ENCODE data around the gene TRPM6.

Gene TRPM6

GRCh38 chr9:74771262-74771585 lies 116.5 kb downstream of the TRPM6 start:
- POLR2A ChIA-PET: no interaction called here
- CTCF ChIA-PET: interaction anchor here (1.4 to 13.9 kb wide), 6 partner anchors 9 to 310 kb away, joined by 3 to 387 read pairs (median 66); partner anchors contain the start of gene C9orf40
- no peak for TF ChIP-seq CTCF (IDR thresholded peaks at IDR 0.05; ENCODE audit: insufficient read depth, low read length, missing control alignments)
- DNase-seq (ENCODE audit: low read depth, low spot score): no peak
- H3K4me3 ChIP-seq (ENCODE audit: low read depth, low read length): no peak overlapping the region

GRCh38 chr9:74770508-74771261 lies 117.0 kb downstream of the TRPM6 start:
- ChIA-PET POLR2A (no interaction called here), CTCF (interaction anchor here (1.2 to 13.9 kb wide), 9 partner anchors 7 to 317 kb away, joined by 3 to 387 read pairs (median 3); partner anchors contain the start of gene NMRK1)
- DNase-seq (ENCODE audit: low read depth, low spot score): no peak
- peak; percentile 63 for TF ChIP-seq CTCF (IDR thresholded peaks at IDR 0.05; ENCODE audit: insufficient read depth, low read length, missing control alignments)
- H3K4me3 ChIP-seq (ENCODE audit: low read depth, low read length): no peak overlapping the region

- ChIA-PET POLR2A (no interaction called here), CTCF (no interaction called here)
- no peak overlapping the region for H3K4me3 ChIP-seq (ENCODE audit: low read depth, low read length)
- TF ChIP-seq CTCF (IDR thresholded peaks at IDR 0.05; ENCODE audit: insufficient read depth, low read length, missing control alignments): no peak
- DNase-seq (ENCODE audit: low read depth, low spot score): no peak
Measured at GRCh38 chr9:74765481-74765971, 122.2 kb downstream of the TRPM6 start.

- DNase-seq (ENCODE audit: low read depth, low spot score): no peak
- ChIA-PET CTCF (interaction anchor here (1.0 kb wide), 2 partner anchors 10 to 15 kb away, joined by 3 to 5 read pairs; no protein-coding TSS in a partner anchor), POLR2A (no interaction called here)
- no peak overlapping the region for H3K4me3 ChIP-seq (ENCODE audit: low read depth, low read length)
- no peak for TF ChIP-seq CTCF (IDR thresholded peaks at IDR 0.05; ENCODE audit: insufficient read depth, low read length, missing control alignments)
Measured at GRCh38 chr9:74762950-74763349, 124.8 kb downstream of the TRPM6 start.

GRCh38 chr9:74760031-74760700 lies 127.6 kb downstream of the TRPM6 start:
- CTCF ChIA-PET: interaction anchor here (1.5 to 5.0 kb wide), 3 partner anchors 13 to 16 kb away, joined by 4 to 24 read pairs (median 11); no protein-coding TSS in a partner anchor
- no peak overlapping the region for H3K4me3 ChIP-seq (ENCODE audit: low read depth, low read length)
- POLR2A ChIA-PET: no interaction called here
- no peak for TF ChIP-seq CTCF (IDR thresholded peaks at IDR 0.05; ENCODE audit: insufficient read depth, low read length, missing control alignments)
- DNase-seq (ENCODE audit: low read depth, low spot score): peak; percentile 90

GRCh38 chr9:74755999-74756398 lies 131.7 kb downstream of the TRPM6 start:
- no peak for TF ChIP-seq CTCF (IDR thresholded peaks at IDR 0.05; ENCODE audit: insufficient read depth, low read length, missing control alignments)
- H3K4me3 ChIP-seq (ENCODE audit: low read depth, low read length): no peak overlapping the region
- POLR2A ChIA-PET: no interaction called here
- CTCF ChIA-PET: interaction anchor here (5.0 kb wide), 1 partner anchor 18 kb away, joined by 24 read pairs; no protein-coding TSS in a partner anchor
- DNase-seq (ENCODE audit: low read depth, low spot score): no peak

All from AG04449 (cell line).